Cardiac ventricle fibroblast (primary cell): ENCODE results near the gene CCNF. TPM values are rescaled to one million over a fixed set of nuclear protein-coding genes. Genes with fewer than 3 reads are reported as not detected.

Source experiments
- total RNA-seq: library from RNA; depleted of rRNA; stranded (reverse); fragments of >200 nt; gene quantifications from 2 replicates; pipeline ENCODE4 v1.2.3, GENCODE V29; 2015

The CCNF gene
- 3.3 and 3.6 TPM in 2 replicates for total RNA-seq

DNA sequence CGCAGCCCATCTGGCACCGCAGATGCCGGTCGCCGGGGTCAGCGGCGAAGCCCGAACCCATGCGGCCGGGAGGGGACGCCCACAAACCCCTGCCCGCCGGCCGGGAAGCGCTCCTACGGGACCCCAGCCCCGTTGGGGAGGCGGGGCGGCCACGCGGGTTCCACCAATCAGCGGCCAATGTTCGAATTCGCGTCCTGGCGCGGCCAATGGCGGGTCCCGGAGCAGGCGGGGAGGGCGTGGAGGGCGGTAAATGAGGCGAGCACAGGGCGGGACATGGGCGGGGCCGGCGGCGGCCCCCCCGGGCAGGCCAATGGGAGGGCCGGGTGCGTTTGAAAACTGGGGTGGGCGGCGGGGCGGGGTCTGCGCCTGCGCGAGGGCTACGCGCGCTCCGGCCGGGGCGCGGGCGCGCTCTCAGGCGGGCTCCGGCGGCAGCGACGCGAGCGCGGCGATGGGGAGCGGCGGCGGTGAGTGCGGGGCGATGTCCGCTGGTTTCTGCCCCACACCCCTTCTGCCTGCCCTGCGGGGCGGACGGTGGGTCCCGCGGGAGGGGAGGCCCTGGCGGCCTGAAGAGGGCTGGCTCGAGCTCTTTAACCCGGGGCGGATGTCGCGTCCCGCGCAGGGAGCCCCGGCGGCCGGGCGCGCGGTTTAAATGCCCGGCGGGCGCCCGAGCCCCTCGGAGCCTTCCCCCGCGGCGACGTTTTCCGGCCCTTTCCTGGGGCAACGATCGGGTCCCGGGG is at the start of gene CCNF:
CCNF (plus strand) TSS at position 414 of the 737 bp plus-strand sequence; CDS start at position 449, 35 bp downstream.

DNA sequence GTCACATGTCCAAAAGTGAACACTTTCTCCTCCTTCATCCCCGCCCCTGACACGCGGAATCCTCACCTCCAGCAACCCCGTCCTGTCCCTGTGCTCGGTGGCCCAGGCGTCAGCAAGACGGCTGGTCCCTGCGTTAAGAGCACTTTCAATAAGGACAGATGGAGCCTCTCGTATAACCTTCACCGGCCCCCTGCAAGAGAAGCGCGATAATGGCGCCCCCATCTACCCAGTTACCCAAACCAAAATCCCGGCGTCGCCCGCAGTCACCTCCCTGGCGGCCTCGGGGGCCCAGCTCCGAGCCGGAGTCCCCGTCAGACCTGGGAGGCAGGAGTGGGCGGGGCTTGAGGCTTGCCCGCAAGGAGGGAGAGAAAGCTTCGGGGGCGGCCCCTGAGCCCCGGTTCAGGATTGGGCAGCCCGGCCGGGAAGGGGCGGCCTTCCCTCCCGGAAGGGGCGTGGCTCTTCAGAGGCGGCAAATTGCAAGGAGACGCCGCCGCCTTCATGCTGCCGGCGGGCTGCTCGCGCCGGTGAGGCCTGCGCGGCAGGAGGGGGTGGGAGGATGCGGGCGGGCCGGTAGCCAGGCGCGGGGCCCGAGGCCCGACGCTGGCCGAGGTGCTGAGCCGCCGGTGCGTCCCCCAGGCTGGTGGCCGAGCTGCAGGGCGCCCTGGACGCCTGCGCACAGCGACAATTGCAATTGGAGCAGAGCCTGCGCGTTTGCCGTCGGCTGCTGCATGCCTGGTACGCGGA is 30.6 kb downstream of the CCNF start, which contains the start of gene TEDC2:
TEDC2 (plus strand) TSS at position 463 of the 744 bp plus-strand sequence; CDS start at position 499, 36 bp downstream.

GRCh38 chr16:2471016-2471652 is 41.9 kb downstream of the CCNF start, which contains the start of gene NTN3:
TSS of gene NTN3 (plus strand) at chr16:2471297. CDS start at chr16:2471702, 405 bp downstream.

GRCh38 chr16:2474877-2475412 is 45.7 kb downstream of the CCNF start, which contains the start of gene TBC1D24:
TSS of gene TBC1D24 (plus strand) at chr16:2475127. CDS start at chr16:2496149, 21,022 bp downstream.

Other genes with a start within 250 kb of the CCNF start
- gene CASKIN1, start 232.8 kb upstream of the CCNF start, total RNA-seq: 0.12 and 0.15 TPM in 2 replicates
- 39.9 and 57.6 TPM in 2 replicates for gene MLST8, start 224.0 kb upstream of the CCNF start, total RNA-seq
- 0.83 and 1.1 TPM in 2 replicates for gene BRICD5, start 218.6 kb upstream of the CCNF start, total RNA-seq
- gene PGP, start 214.6 kb upstream of the CCNF start, total RNA-seq: 7.3 and 9.2 TPM in 2 replicates
- gene E4F1, start 205.9 kb upstream of the CCNF start, total RNA-seq: 15.9 and 20.5 TPM in 2 replicates
- gene DNASE1L2, start 193.0 kb upstream of the CCNF start, total RNA-seq: 4.5 TPM in 1 of 2 replicates, not detected in the other
- 20.4 and 29.7 TPM in 2 replicates for gene ECI1, start 177.9 kb upstream of the CCNF start, total RNA-seq
- 87.1 and 98.5 TPM in 2 replicates for gene RNPS1, start 161.3 kb upstream of the CCNF start, total RNA-seq
- 0.68 and 1.1 TPM in 2 replicates for gene ABCA3, start 88.7 kb upstream of the CCNF start, total RNA-seq
- gene TEDC2, start 30.7 kb downstream of the CCNF start, total RNA-seq: 1.4 and 2.1 TPM in 2 replicates
- 1.1 TPM in 1 of 2 replicates, not detected in the other for gene NTN3, start 41.9 kb downstream of the CCNF start, total RNA-seq
- gene TBC1D24, start 45.7 kb downstream of the CCNF start, total RNA-seq: 6.5 and 7.4 TPM in 2 replicates
- gene ATP6V0C, start 84.5 kb downstream of the CCNF start, total RNA-seq: 31.5 and 50.9 TPM in 2 replicates
- gene AMDHD2, start 90.9 kb downstream of the CCNF start, total RNA-seq: 21.1 and 34.5 TPM in 2 replicates
- gene CEMP1, start 102.0 kb downstream of the CCNF start, total RNA-seq: not detected in 2 replicates
- 18.4 and 20.2 TPM in 2 replicates for gene PDPK1, start 108.6 kb downstream of the CCNF start, total RNA-seq